ENCODE results near the gene SSB. TPM values are rescaled to one million over a fixed set of nuclear protein-coding genes. Genes with fewer than 3 reads are reported as not detected.
A peak's percentile ranks its signal among the peaks of the same experiment; 100 is the strongest.

Gene SSB
- total and polyA plus RNA-seq, 9 of the 15 experiments (the other 6 are each of a cell fraction or from before 2014, with no cell fraction given) = 317 to 849 (median 515) TPM

DNA sequence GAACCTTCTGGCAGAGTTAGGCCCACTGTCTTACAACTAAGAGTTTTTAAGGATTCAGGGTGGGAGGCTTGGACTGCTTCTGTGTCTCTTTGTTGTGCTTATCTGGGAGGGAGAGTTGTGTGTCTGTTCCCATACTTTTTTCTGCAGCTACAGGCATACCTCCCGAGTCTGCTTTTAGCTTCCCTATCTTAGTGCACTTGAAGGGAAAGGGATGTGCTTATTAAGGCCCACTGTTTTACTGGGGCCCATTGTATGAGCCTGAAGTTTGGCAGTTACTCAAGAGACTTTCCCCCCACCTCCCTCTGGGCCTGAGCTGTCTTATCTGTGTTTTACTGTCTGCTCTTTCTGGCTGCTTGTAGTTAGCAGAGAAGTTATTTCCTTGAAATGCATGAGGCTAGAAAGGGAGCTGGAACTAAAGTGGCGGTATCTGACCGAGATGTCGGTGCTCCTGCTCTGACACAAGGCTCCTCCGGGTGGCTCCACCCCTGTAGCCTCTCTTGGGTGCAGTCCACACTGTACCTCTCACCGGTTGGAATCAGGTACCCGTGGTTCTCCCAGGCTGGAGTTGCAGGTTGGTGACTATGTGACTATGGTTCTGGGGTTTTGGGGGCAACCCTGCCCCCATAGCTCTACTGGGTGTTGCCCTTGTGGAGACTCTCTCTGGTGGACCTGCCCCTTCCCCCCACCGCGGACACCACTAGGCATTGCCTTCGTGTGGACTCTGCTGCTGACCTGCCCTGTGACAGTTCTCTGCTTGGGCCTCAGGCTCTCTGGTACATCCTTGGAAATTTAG, 41.5 kb downstream of the SSB start (continued):
- no peak for TF ChIP-seq ZNF407 (IDR thresholded peaks at IDR 0.05; ENCODE audit: low read depth)
- TF ChIP-seq GATAD2A (IDR thresholded peaks at IDR 0.05) = peak; percentile 77; the same call in 1 of the 2 replicates
- TF ChIP-seq ZNF24 (IDR thresholded peaks at IDR 0.05) = no peak
- TF ChIP-seq FOXJ2 (tag; IDR thresholded peaks at IDR 0.05) = no peak
- no peak; the same call in 1 of the 2 replicates for TF ChIP-seq ZBED1 (IDR thresholded peaks at IDR 0.05)
- TF ChIP-seq RBM25 (IDR thresholded peaks at IDR 0.05; ENCODE audit: low read depth, low read length, severe bottlenecking) = no peak
- TF ChIP-seq HCFC1 (IDR thresholded peaks at IDR 0.05; ENCODE audit: low read depth, low read length) = no peak
- no peak for TF ChIP-seq NCOA6 (IDR thresholded peaks at IDR 0.05)
- peak; percentile 48; the same call in 1 of the 2 replicates for TF ChIP-seq RNF2 (IDR thresholded peaks at IDR 0.05)
- no peak for TF ChIP-seq ZNF3 (CRISPR knock-in tag; IDR thresholded peaks at IDR 0.05)
- no peak for TF ChIP-seq RBM34 (IDR thresholded peaks at IDR 0.05; ENCODE audit: borderline replicate concordance, insufficient read depth, low read length)
- 0 out of 2 replicates have a peak, but pooled peaks have one; percentile 10 for TF ChIP-seq POLR2A (conservative IDR thresholded peaks at IDR 0.05)
- no peak for TF ChIP-seq IRF2 (CRISPR knock-in tag; IDR thresholded peaks at IDR 0.05)
- no peak for TF ChIP-seq RBM17 (IDR thresholded peaks at IDR 0.05; ENCODE audit: borderline replicate concordance, low read depth, low read length)
- TF ChIP-seq, protein P1, sequence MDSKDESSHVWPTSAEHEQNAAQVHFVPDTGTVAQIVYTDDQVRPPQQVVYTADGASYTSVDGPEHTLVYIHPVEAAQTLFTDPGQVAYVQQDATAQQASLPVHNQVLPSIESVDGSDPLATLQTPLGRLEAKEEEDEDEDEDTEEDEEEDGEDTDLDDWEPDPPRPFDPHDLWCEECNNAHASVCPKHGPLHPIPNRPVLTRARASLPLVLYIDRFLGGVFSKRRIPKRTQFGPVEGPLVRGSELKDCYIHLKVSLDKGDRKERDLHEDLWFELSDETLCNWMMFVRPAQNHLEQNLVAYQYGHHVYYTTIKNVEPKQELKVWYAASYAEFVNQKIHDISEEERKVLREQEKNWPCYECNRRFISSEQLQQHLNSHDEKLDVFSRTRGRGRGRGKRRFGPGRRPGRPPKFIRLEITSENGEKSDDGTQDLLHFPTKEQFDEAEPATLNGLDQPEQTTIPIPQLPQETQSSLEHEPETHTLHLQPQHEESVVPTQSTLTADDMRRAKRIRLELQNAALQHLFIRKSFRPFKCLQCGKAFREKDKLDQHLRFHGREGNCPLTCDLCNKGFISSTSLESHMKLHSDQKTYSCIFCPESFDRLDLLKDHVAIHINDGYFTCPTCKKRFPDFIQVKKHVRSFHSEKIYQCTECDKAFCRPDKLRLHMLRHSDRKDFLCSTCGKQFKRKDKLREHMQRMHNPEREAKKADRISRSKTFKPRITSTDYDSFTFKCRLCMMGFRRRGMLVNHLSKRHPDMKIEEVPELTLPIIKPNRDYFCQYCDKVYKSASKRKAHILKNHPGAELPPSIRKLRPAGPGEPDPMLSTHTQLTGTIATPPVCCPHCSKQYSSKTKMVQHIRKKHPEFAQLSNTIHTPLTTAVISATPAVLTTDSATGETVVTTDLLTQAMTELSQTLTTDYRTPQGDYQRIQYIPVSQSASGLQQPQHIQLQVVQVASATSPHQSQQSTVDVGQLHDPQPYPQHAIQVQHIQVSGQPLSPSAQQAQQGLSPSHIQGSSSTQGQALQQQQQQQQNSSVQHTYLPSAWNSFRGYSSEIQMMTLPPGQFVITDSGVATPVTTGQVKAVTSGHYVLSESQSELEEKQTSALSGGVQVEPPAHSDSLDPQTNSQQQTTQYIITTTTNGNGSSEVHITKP (IDR thresholded peaks at IDR 0.05; ENCODE audit: partially characterized antibody) = peak; percentile 70
- no peak for TF ChIP-seq ATF1 (CRISPR knock-in tag; IDR thresholded peaks at IDR 0.05)
- peak; percentile 52 for TF ChIP-seq ATF1 (tag; IDR thresholded peaks at IDR 0.05)
- no peak for TF ChIP-seq ZFP30 (CRISPR knock-in tag; IDR thresholded peaks at IDR 0.05; ENCODE audit: borderline replicate concordance)
- peak; percentile 66 for TF ChIP-seq MEIS2 (IDR thresholded peaks at IDR 0.05; ENCODE audit: partially characterized antibody)
- no peak for TF ChIP-seq ZNF408 (CRISPR knock-in tag; IDR thresholded peaks at IDR 0.05; ENCODE audit: low read depth)
